Kasumi-1 (cell line): Measurements from ENCODE around the gene CD248.
"Not testable (repeated sequence)": the region's sequence is repeated elsewhere in the genome, so short reads cannot be mapped to it uniquely, and the experiment has no call there.

Experiments
- DNase-seq, 2 experiments: peaks; one replicate each; lab custom pipeline; 2025; lab: John Stamatoyannopoulos, UW

The CD248 gene

GRCh38 chr11:66313321-66314185, 3.3 kb downstream of the CD248 start:
- no peak for DNase-seq

- peak; percentile 94 to 95 for DNase-seq
Observed at GRCh38 chr11:66312549-66313320, 4.1 kb downstream of the CD248 start.

- DNase-seq = peak; percentile 90 to 91
Observed at GRCh38 chr11:66311965-66312548, 4.8 kb downstream of the CD248 start.

- DNase-seq = peak in 1 of 2 experiments; percentile 84
Observed at GRCh38 chr11:66311470-66311964, 5.3 kb downstream of the CD248 start.

- DNase-seq = not testable (repeated sequence)
Observed at GRCh38 chr11:66310803-66311440, 5.9 kb downstream of the CD248 start.

- DNase-seq = no peak
Observed at GRCh38 chr11:66310324-66310723, 6.5 kb downstream of the CD248 start.

- no peak for DNase-seq
Observed at GRCh38 chr11:66309475-66309874, 7.4 kb downstream of the CD248 start.

- no peak for DNase-seq
Observed at GRCh38 chr11:66302656-66303055, 14.2 kb downstream of the CD248 start.

GRCh38 chr11:66299186-66299585, 17.7 kb downstream of the CD248 start:
- DNase-seq = no peak

GRCh38 chr11:66297610-66298009, 19.2 kb downstream of the CD248 start:
- DNase-seq = no peak

- DNase-seq = no peak
Observed at GRCh38 chr11:66294626-66295620, 21.9 kb downstream of the CD248 start.

- DNase-seq = no peak
Observed at GRCh38 chr11:66293777-66294625, 22.8 kb downstream of the CD248 start.

GRCh38 chr11:66293352-66293751, 23.5 kb downstream of the CD248 start:
- no peak for DNase-seq

- no peak for DNase-seq
Observed at GRCh38 chr11:66292543-66293332, 24.1 kb downstream of the CD248 start.

GRCh38 chr11:66291706-66292542, 24.9 kb downstream of the CD248 start, which contains the start of gene TMEM151A:
Gene TMEM151A (plus strand): TSS chr11:66291894. CDS start chr11:66292014, 120 bp downstream.
- DNase-seq = no peak

- no peak for DNase-seq
Observed at GRCh38 chr11:66291303-66291705, 25.5 kb downstream of the CD248 start.

GRCh38 chr11:66290330-66290621, 26.6 kb downstream of the CD248 start:
- DNase-seq = no peak
